Activated naive CD4-positive, alpha-beta T cell treated with anti-CD3 and anti-CD28 coated beads, Interleukin-2, amount 50 U/mL, for 16 hours (primary cell): ENCODE data around the gene FRMPD4.

Experiments
- DNase-seq: peaks from one replicate; pipeline ENCODE4 v3.0.0-alpha.2; 2020

The FRMPD4 gene

GRCh38 chrX:12563121-12563520, 424.8 kb downstream of the FRMPD4 start:
- DNase-seq: no peak

GRCh38 chrX:12564221-12564620, 425.9 kb downstream of the FRMPD4 start:
- no peak for DNase-seq

- no peak for DNase-seq
Measured at GRCh38 chrX:12567857-12568256, 429.6 kb downstream of the FRMPD4 start.

GRCh38 chrX:12570859-12571501, 432.7 kb downstream of the FRMPD4 start:
- DNase-seq: no peak

- no peak for DNase-seq
Measured at GRCh38 chrX:12579311-12579710, 441.0 kb downstream of the FRMPD4 start.

- no peak for DNase-seq
Measured at GRCh38 chrX:12580548-12580947, 442.3 kb downstream of the FRMPD4 start.

- DNase-seq: no peak
Measured at GRCh38 chrX:12581546-12581945, 443.3 kb downstream of the FRMPD4 start.

- no peak for DNase-seq
Measured at GRCh38 chrX:12582649-12583048, 444.4 kb downstream of the FRMPD4 start.

GRCh38 chrX:12583543-12583942, 445.3 kb downstream of the FRMPD4 start:
- no peak for DNase-seq

GRCh38 chrX:12595720-12596119, 457.4 kb downstream of the FRMPD4 start:
- DNase-seq: no peak

GRCh38 chrX:12610079-12610478, 471.8 kb downstream of the FRMPD4 start:
- DNase-seq: no peak

- DNase-seq: no peak
Measured at GRCh38 chrX:12611471-12611870, 473.2 kb downstream of the FRMPD4 start.

- DNase-seq: no peak
Measured at GRCh38 chrX:12614266-12614665, 476.0 kb downstream of the FRMPD4 start.

- DNase-seq: no peak
Measured at GRCh38 chrX:12615061-12615460, 476.8 kb downstream of the FRMPD4 start.

- DNase-seq: no peak
Measured at GRCh38 chrX:12617241-12617640, 479.0 kb downstream of the FRMPD4 start.

GRCh38 chrX:12647230-12647629, 509.0 kb downstream of the FRMPD4 start:
- no peak for DNase-seq

- no peak for DNase-seq
Measured at GRCh38 chrX:12648995-12649394, 510.7 kb downstream of the FRMPD4 start.

- DNase-seq: no peak
Measured at GRCh38 chrX:12657433-12657832, 519.2 kb downstream of the FRMPD4 start.

GRCh38 chrX:12657881-12658280, 519.6 kb downstream of the FRMPD4 start:
- no peak for DNase-seq

GRCh38 chrX:12661464-12661863, 523.2 kb downstream of the FRMPD4 start:
- no peak for DNase-seq

- no peak for DNase-seq
Measured at GRCh38 chrX:12672367-12673106, 534.3 kb downstream of the FRMPD4 start.

- DNase-seq: no peak
Measured at GRCh38 chrX:12673487-12673886, 535.2 kb downstream of the FRMPD4 start.

GRCh38 chrX:12679522-12679921, 541.2 kb downstream of the FRMPD4 start:
- DNase-seq: no peak

GRCh38 chrX:12681047-12681446, 542.8 kb downstream of the FRMPD4 start:
- DNase-seq: no peak

GRCh38 chrX:12685541-12685940, 547.3 kb downstream of the FRMPD4 start:
- DNase-seq: no peak
